ENCODE measurements around the gene ACBD6.

DNA sequence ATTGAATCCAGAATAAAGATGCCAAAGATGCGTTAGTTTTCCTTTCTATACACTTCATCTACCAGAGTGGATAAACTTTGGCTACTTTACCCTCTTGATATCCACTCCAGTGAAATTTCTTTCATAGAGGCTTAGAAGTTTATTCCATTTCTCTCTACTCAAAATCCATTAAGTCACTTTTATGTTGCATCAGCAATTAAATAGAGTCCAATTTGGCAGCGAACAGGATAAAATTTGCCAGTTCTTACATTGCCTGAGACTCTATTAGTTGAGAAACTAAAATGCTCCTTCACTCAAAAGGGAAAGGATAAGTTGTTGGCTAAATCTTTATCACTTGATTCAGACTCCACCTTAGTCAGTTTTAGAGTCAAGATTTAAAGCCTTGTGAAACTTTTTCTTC lies 57.9 kb downstream of the ACBD6 start:
- TF ChIP-seq CTCF (IDR thresholded peaks at IDR 0.05) (no peak), POLR2A (IDR thresholded peaks at IDR 0.05) (no peak)

Measured in breast epithelium (tissue), 3 donors.